PC-9 (cell line): ENCODE data around the gene SMIM10L2A.

Source experiments
- CTCF ChIP-seq: fragments of 200-600 bp; sonication (generic); conservative IDR thresholded peaks from 2 replicates; pipeline ENCODE4 v1.6.1; 2017; ENCODE audit warnings: mixed run types, antibody characterized with exemption, mild to moderate bottlenecking, moderate library complexity
- EZH2 ChIP-seq: fragments of 200-600 bp; sonication (generic); IDR thresholded peaks from 2 replicates; pipeline ENCODE4 v1.8.0; 2017; ENCODE audit warnings: antibody characterized with exemption, low read depth

GRCh38 chrX:135429429-135429828, 7.7 kb downstream of the SMIM10L2A start:
- TF ChIP-seq CTCF (no peak), EZH2 (no peak)
